ENCODE measurements around the gene ERBB3.

Gene ERBB3

GRCh38 chr12:56037161-56037560, 42.8 kb upstream of the ERBB3 start:
- H3K27me3 ChIP-seq (ENCODE audit: insufficient read depth, poor library complexity, severe bottlenecking), result no peaks in the 10 kb centered on the region
- DNase-seq (ENCODE audit: low read depth in 1 of 2, low spot score in 1 of 2), result peak in 1 of 2 experiments; percentile 26
- no peak for TF ChIP-seq CTCF (IDR thresholded peaks at IDR 0.05; ENCODE audit: insufficient read depth, low read length)
- H3K27ac ChIP-seq (replicated peaks), result no peak overlapping the region
- no peak overlapping the region for H3K4me3 ChIP-seq (replicated peaks; ENCODE audit: insufficient read depth, low read length)

- TF ChIP-seq POLR2AphosphoS5 (IDR thresholded peaks at IDR 0.05; ENCODE audit: low read depth) (no peak), REST (IDR thresholded peaks at IDR 0.05; ENCODE audit: insufficient replicate concordance, low read depth) (no peak), CTCF (IDR thresholded peaks at IDR 0.05; ENCODE audit: insufficient read depth, low read length) (no peak), GABPA (IDR thresholded peaks at IDR 0.05; ENCODE audit: low read depth) (no peak), SPI1 (IDR thresholded peaks at IDR 0.05; ENCODE audit: borderline replicate concordance, low read depth) (no peak)
- H3K27me3 ChIP-seq (ENCODE audit: insufficient read depth, poor library complexity, severe bottlenecking), result no peaks in the 10 kb centered on the region
- no peak overlapping the region for H3K27ac ChIP-seq (replicated peaks)
- DNase-seq (ENCODE audit: low read depth in 1 of 2, low spot score in 1 of 2), result no peak
- H3K4me3 ChIP-seq (replicated peaks; ENCODE audit: insufficient read depth, low read length), result no peak overlapping the region
Observed at GRCh38 chr12:56038022-56038655, 41.8 kb upstream of the ERBB3 start.

- Histone ChIP-seq H3K27ac (replicated peaks) (no peak overlapping the region), H3K4me3 (replicated peaks; ENCODE audit: insufficient read depth, low read length) (no peak overlapping the region), H3K27me3 (ENCODE audit: insufficient read depth, poor library complexity, severe bottlenecking) (no peaks in the 10 kb centered on the region)
- no peak for DNase-seq (ENCODE audit: low read depth in 1 of 2, low spot score in 1 of 2)
- no peak for TF ChIP-seq REST (IDR thresholded peaks at IDR 0.05; ENCODE audit: insufficient replicate concordance, low read depth)
- TF ChIP-seq POLR2AphosphoS5 (IDR thresholded peaks at IDR 0.05; ENCODE audit: low read depth), result no peak
- TF ChIP-seq SPI1 (IDR thresholded peaks at IDR 0.05; ENCODE audit: borderline replicate concordance, low read depth), result no peak
- no peak for TF ChIP-seq GABPA (IDR thresholded peaks at IDR 0.05; ENCODE audit: low read depth)
- no peak for TF ChIP-seq CTCF (IDR thresholded peaks at IDR 0.05; ENCODE audit: insufficient read depth, low read length)
Observed at GRCh38 chr12:56040151-56040550, 39.8 kb upstream of the ERBB3 start.

- Histone ChIP-seq H3K4me3 (replicated peaks; ENCODE audit: insufficient read depth, low read length) (peak overlapping the region; percentile 22), H3K27ac (replicated peaks) (peak overlapping the region; percentile 49), H3K27me3 (ENCODE audit: insufficient read depth, poor library complexity, severe bottlenecking) (no peaks in the 10 kb centered on the region)
- DNase-seq (ENCODE audit: low read depth in 1 of 2, low spot score in 1 of 2), result no peak
- TF ChIP-seq POLR2AphosphoS5 (IDR thresholded peaks at IDR 0.05; ENCODE audit: low read depth) (no peak), SPI1 (IDR thresholded peaks at IDR 0.05; ENCODE audit: borderline replicate concordance, low read depth) (no peak), CTCF (IDR thresholded peaks at IDR 0.05; ENCODE audit: insufficient read depth, low read length) (no peak), REST (IDR thresholded peaks at IDR 0.05; ENCODE audit: insufficient replicate concordance, low read depth) (no peak), GABPA (IDR thresholded peaks at IDR 0.05; ENCODE audit: low read depth) (no peak)
Observed at GRCh38 chr12:56040963-56041551, 38.9 kb upstream of the ERBB3 start.

Data from HL-60 (cell line).